Fibroblast of villous mesenchyme (primary cell): ENCODE measurements around the gene SHISA7. TPM values are rescaled to one million over a fixed set of nuclear protein-coding genes. Genes with fewer than 3 reads are reported as not detected.

ENCODE experiments used
- DNase-seq: peaks from one replicate; pipeline ENCODE4 v3.0.0-alpha.2; 2010; ENCODE audit warnings: low read depth
- H3K4me3 ChIP-seq: 2 replicates; pipeline ENCODE4 v1.5.1; 2011; ENCODE audit warnings: low read depth, mild to moderate bottlenecking, low read length
- CTCF ChIP-seq: IDR thresholded peaks from 2 replicates; pipeline ENCODE4 v1.5.1; 2012; ENCODE audit warnings: low read depth, mild to moderate bottlenecking, low read length; ENCODE audit not compliant: insufficient read depth
- total RNA-seq: library from RNA; depleted of rRNA; stranded (reverse); fragments of >200 nt; gene quantifications from 2 replicates; pipeline ENCODE4 v1.2.3, GENCODE V29; 2012

Gene SHISA7
- total RNA-seq, 1 donor = not detected

- no peak for TF ChIP-seq CTCF
- no peak for DNase-seq
Observed at GRCh38 chr19:55466241-55466614, 23.1 kb upstream of the SHISA7 start.

DNA sequence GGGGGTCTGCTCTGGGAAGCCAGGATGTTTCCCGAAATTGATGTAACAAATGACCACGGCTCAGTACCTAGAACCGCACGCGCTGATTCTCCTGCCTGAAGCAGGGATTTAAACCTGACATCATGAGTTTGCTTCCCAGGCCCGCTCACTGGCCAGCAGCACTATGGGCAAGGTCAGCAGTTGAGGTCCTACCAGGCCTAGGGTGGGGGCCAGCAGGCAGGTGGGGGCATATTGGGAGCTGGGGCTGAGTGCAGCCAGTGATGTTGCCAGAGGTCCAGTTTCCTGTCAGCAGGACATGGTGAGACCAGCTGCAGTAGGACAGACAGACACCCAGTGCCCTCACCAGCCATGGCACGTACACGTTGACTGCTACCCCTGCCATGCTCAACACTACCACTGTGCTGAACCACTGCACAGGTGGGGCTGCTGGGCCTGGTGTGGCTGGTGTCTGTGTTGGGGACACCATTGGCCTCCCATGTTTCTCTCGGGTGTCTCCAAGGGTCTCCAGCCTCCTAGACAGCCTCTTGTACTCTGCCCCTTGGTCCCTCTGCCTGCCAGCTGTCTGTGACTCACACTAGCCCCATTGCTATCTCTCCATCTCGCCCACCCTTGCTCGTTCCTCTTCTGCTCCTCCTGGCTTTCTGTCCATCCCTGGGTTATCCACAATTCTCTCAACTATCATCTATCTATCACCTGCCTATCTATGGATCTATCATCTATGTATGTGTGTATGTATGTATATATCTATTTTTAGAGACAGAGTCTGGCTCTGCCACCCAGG, 22.6 kb upstream of the SHISA7 start:
- no peak for TF ChIP-seq CTCF
- DNase-seq = no peak
- no peak overlapping the region for H3K4me3 ChIP-seq

More at GRCh38 chr19:55466241-55466614, 23.1 kb upstream of the SHISA7 start:
- no peak overlapping the region for H3K4me3 ChIP-seq

DNA sequence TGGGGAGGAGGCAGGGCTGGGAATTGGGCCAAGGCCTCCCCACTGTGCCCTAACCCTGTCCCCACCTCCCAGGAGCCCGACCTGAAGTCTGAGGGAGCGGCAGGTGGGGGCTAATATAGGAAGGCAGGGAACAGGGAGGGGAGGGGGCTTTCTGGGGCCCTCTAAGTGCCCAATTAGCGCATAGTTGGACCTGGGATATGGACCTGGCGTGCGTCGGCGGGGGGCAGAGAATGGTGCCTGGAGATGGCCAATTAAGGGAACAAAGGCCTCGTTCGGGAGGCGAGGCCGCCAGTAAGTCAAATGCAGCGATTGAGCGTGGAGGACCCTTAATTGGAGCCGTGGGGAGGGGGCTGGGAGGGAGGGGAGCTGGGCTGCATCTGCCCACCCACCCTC, 21.6 kb upstream of the SHISA7 start, which contains the start of gene C19orf85:
TSS of gene C19orf85 (minus strand) at position 90 of the 393 bp plus-strand sequence. CDS start 197 bp downstream, outside the sequence.
- no peak for DNase-seq
- no peak for TF ChIP-seq CTCF
- H3K4me3 ChIP-seq = no peak within 1 kb of the TSS

DNA sequence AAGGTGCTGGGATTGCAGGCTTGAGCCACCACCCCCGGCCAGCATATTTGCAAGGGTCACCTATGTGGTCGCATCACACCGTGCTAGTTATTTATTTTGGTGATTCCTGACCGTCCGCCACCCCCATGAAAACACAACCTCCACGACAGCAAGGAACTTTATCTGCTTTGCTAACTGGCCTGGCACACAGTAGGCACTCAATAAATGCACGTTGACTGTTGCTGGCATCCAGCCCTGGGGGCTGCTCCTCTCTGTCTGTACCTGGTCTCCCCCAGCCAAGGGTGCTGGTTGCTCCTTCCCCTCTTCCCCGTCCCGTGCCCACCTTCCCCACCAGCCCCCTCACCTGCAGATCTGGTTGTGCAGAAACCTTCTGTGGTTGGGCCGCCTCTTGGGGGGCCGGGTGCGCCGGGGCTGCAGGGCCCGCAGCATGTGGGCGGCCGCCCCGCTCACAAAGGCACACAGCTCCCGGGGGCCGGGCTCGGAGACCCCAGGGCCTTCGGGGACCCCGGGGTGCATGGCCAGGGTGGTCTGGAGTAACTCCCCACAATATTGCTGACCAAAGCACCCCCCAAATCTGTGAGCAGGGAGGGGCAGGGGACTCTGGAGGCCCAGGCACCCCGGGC, 21.1 kb upstream of the SHISA7 start:
- DNase-seq = no peak
- H3K4me3 ChIP-seq = no peak overlapping the region
- no peak for TF ChIP-seq CTCF

DNA sequence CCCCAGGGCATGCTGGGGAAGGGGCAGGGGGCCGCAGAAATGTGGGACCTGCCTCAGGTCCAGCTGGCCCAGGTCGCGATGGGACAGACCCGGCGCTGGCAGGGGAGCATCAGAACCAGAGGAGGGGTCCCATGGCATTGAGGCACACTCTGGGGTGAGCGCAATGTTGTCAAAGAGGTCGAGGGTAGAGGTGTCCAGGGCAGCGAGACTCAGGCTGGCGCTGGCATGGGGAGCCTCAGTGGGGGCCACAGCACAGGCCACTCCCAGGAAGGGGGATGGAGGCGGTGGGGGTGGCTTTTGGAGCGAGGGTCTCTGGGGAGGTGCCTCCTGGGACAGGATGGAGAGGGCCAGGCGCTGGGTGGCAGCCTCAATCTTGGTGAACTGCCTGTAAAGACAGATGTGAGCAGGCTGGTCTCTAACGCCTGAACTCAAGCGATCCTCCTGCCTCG, 20.5 kb upstream of the SHISA7 start:
- no peak overlapping the region for H3K4me3 ChIP-seq
- DNase-seq = no peak
- TF ChIP-seq CTCF = no peak

DNA sequence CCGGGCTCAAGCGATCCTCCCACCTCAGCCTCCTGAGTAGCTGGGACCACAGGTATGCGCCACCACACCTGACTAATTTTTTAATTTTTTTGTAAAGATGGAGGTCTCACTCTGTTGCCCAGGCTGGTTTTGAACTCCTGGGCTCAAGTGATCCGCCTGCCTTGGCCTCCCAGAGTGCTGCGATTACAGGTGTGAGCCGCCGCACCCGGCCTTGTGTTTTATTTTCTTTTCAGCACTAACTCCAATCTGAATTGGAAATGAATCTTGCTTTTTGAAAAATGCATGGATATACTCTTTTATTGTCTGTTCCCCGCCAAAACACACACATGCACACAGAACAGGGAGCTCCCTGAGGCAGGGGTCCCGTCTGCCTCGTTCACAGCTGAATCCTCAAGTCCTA, 19.6 kb upstream of the SHISA7 start:
- no peak overlapping the region for H3K4me3 ChIP-seq
- no peak for TF ChIP-seq CTCF
- no peak for DNase-seq
